Activated B cell treated with CpG ODN at 0.5 μM for 24 hours (primary cell): ENCODE measurements around the gene MAPK8IP2. TPM values are rescaled to one million over a fixed set of nuclear protein-coding genes. Genes with fewer than 3 reads are reported as not detected.
"Not testable (repeated sequence)": the region's sequence is repeated elsewhere in the genome, so short reads cannot be mapped to it uniquely, and the experiment has no call there.

ENCODE experiments used
- ATAC-seq: fragments of 200-7000 bp; cut with Tn5 transposase; one replicate; pipeline ENCODE4 v1.10.0; 2021; ENCODE audit warnings: low read depth, mild to moderate bottlenecking, moderate library complexity
- CTCF ChIA-PET: fragments of 350-600 bp; sonication (Branson Sonifier 250); formaldehyde crosslinking; loops from one replicate; lab custom pipeline; 2021; ENCODE audit warnings: antibody characterized with exemption; lab: Charles Lee
- POLR2A ChIA-PET: fragments of 350-600 bp; sonication (Branson Sonifier 250); formaldehyde crosslinking; loops from one replicate; lab custom pipeline; 2021; ENCODE audit warnings: antibody characterized with exemption; lab: Charles Lee
- DNase-seq: peaks from one replicate; pipeline ENCODE4 v3.0.0; 2022
- H3K27ac Mint-ChIP-seq: one replicate; pipeline ENCODE4 v1.8.0; 2020; ENCODE audit warnings: mixed read lengths
- H3K27me3 Mint-ChIP-seq: one replicate; pipeline ENCODE4 v1.8.0; 2021; ENCODE audit warnings: mixed read lengths
- H3K36me3 Mint-ChIP-seq: one replicate; pipeline ENCODE4 v1.8.0; 2021; ENCODE audit warnings: low read depth, mixed read lengths
- H3K4me1 Mint-ChIP-seq: one replicate; pipeline ENCODE4 v1.8.0; 2021; ENCODE audit warnings: mixed read lengths
- H3K4me3 Mint-ChIP-seq: one replicate; pipeline ENCODE4 v1.8.0; 2020; ENCODE audit warnings: mild to moderate bottlenecking, mixed read lengths
- H3K9me3 Mint-ChIP-seq: one replicate; pipeline ENCODE4 v1.8.0; 2020; ENCODE audit warnings: mixed read lengths
- CTCF ChIP-seq: fragments of 200-600 bp; IDR thresholded peaks from one replicate; pipeline ENCODE4 v1.8.0; 2022; ENCODE audit warnings: antibody characterized with exemption, mild to moderate bottlenecking
- intact Hi-C: fragments of 100-400 bp; cut with micrococcal nuclease; formaldehyde crosslinking; loops from one replicate; pipeline ENCODE4 v1.15.1; 2024
- total RNA-seq: library from RNA; stranded (reverse); gene quantifications from 2 replicates; pipeline ENCODE4 v1.2.3, GENCODE V29; 2022

The MAPK8IP2 gene
- total RNA-seq, 1 donor from 2014 or later: 0.18 TPM

- intact Hi-C loops: no loop called here
- H3K27ac Mint-ChIP-seq: no peak overlapping the region
- DNase-seq (no peak), ATAC-seq (no peak)
- POLR2A ChIA-PET: no interaction called here
- CTCF ChIA-PET: no interaction called here
- no peaks in the 10 kb centered on the region for H3K27me3 Mint-ChIP-seq
- no peak overlapping the region for H3K4me3 Mint-ChIP-seq
- no peaks in the 10 kb centered on the region for H3K36me3 Mint-ChIP-seq
- no peaks in the 10 kb centered on the region for H3K9me3 Mint-ChIP-seq
- peaks cover 3% of the 10 kb centered on the region for H3K4me1 Mint-ChIP-seq
- no peak for TF ChIP-seq CTCF
Measured at GRCh38 chr22:50633771-50634170, 33.2 kb downstream of the MAPK8IP2 start.

- TF ChIP-seq CTCF: no peak
- Mint-ChIP-seq H3K27me3 (no peaks in the 10 kb centered on the region), H3K36me3 (no peaks in the 10 kb centered on the region), H3K9me3 (no peaks in the 10 kb centered on the region), H3K4me3 (no peak overlapping the region), H3K27ac (no peak overlapping the region), H3K4me1 (no peaks in the 10 kb centered on the region)
- DNase-seq: no peak
- ATAC-seq: no peak
- POLR2A ChIA-PET: no interaction called here
- CTCF ChIA-PET: no interaction called here
- intact Hi-C loops: no loop called here
Measured at GRCh38 chr22:50635591-50635990, 35.0 kb downstream of the MAPK8IP2 start.

- intact Hi-C loops: loop anchor here (1.0 kb wide), 1 partner anchor 12 kb away; the partner anchor contains the start of gene ARSA
- H3K36me3 Mint-ChIP-seq, H3K27ac Mint-ChIP-seq, H3K27me3 Mint-ChIP-seq, H3K9me3 Mint-ChIP-seq, ATAC-seq, DNase-seq, H3K4me1 Mint-ChIP-seq, H3K4me3 Mint-ChIP-seq: not testable (repeated sequence)
- CTCF ChIA-PET: interaction anchor here (0.9 kb wide), 1 partner anchor 12 kb away, joined by 3 read pairs; the partner anchor contains the start of gene ARSA
- POLR2A ChIA-PET: interaction anchor here (2.7 kb wide), 1 partner anchor 12 kb away, joined by 17 read pairs; the partner anchor contains the start of gene ARSA
Measured at GRCh38 chr22:50640296-50640695, 39.7 kb downstream of the MAPK8IP2 start.

GRCh38 chr22:50640857-50641647, 40.5 kb downstream of the MAPK8IP2 start:
- DNase-seq: no peak
- no peak for TF ChIP-seq CTCF
- CTCF ChIA-PET: interaction anchor here (0.9 to 1.2 kb wide), 3 partner anchors 13 to 143 kb away, joined by 3 read pairs; partner anchors contain the start of gene ARSA
- H3K27me3 Mint-ChIP-seq: peaks cover 4% of the 10 kb centered on the region
- intact Hi-C loops: loop anchor here (1.0 kb wide), 1 partner anchor 13 kb away; the partner anchor contains the start of gene ARSA
- H3K36me3 Mint-ChIP-seq: no peaks in the 10 kb centered on the region
- POLR2A ChIA-PET: interaction anchor here (2.7 kb wide), 1 partner anchor 13 kb away, joined by 17 read pairs; the partner anchor contains the start of gene ARSA
- no peaks in the 10 kb centered on the region for H3K4me1 Mint-ChIP-seq
- H3K27ac Mint-ChIP-seq: no peak overlapping the region
- H3K9me3 Mint-ChIP-seq: no peaks in the 10 kb centered on the region
- no peak for ATAC-seq
- no peak overlapping the region for H3K4me3 Mint-ChIP-seq

- Mint-ChIP-seq H3K4me1 (no peaks in the 10 kb centered on the region), H3K9me3 (no peaks in the 10 kb centered on the region), H3K36me3 (no peaks in the 10 kb centered on the region), H3K27ac (no peak overlapping the region), H3K4me3 (no peak overlapping the region), H3K27me3 (peaks cover 9% of the 10 kb centered on the region)
- no peak for ATAC-seq
- TF ChIP-seq CTCF: no peak
- DNase-seq: no peak
- ChIA-PET CTCF (interaction anchor here (1.1 to 1.2 kb wide), 2 partner anchors 14 to 144 kb away, joined by 3 read pairs; partner anchors contain the start of gene ARSA), POLR2A (interaction anchor here (2.7 kb wide), 1 partner anchor 14 kb away, joined by 17 read pairs; the partner anchor contains the start of gene ARSA)
- intact Hi-C loops: no loop called here
Measured at GRCh38 chr22:50641696-50642607, 41.4 kb downstream of the MAPK8IP2 start.

GRCh38 chr22:50643021-50643820, 42.6 kb downstream of the MAPK8IP2 start:
- CTCF ChIA-PET: not testable (repeated sequence)

GRCh38 chr22:50643821-50644101, 43.2 kb downstream of the MAPK8IP2 start:
- ATAC-seq, H3K4me1 Mint-ChIP-seq, H3K9me3 Mint-ChIP-seq, H3K27ac Mint-ChIP-seq, DNase-seq, CTCF ChIA-PET, H3K4me3 Mint-ChIP-seq, POLR2A ChIA-PET, intact Hi-C loops, H3K36me3 Mint-ChIP-seq: not testable (repeated sequence)
- peaks cover 11% of the 10 kb centered on the region for H3K27me3 Mint-ChIP-seq

More at GRCh38 chr22:50643021-50643820, 42.6 kb downstream of the MAPK8IP2 start:
- DNase-seq, H3K27ac Mint-ChIP-seq, intact Hi-C loops, H3K36me3 Mint-ChIP-seq, H3K4me3 Mint-ChIP-seq, ATAC-seq, H3K9me3 Mint-ChIP-seq, H3K4me1 Mint-ChIP-seq, POLR2A ChIA-PET: not testable (repeated sequence)
- H3K27me3 Mint-ChIP-seq: peaks cover 11% of the 10 kb centered on the region
